Karpas-422 (cell line): ENCODE data around the gene ARHGDIA. TPM values are rescaled to one million over a fixed set of nuclear protein-coding genes. Genes with fewer than 3 reads are reported as not detected.

ENCODE experiments used
- DNase-seq: peaks from one replicate; pipeline ENCODE4 v3.0.0-alpha.2; 2015
- H2AFZ ChIP-seq: fragments of 200-600 bp; sonication (generic); 2 replicates; pipeline ENCODE4 v1.6.1; 2014; ENCODE audit warnings: antibody characterized with exemption, low read length, mixed read lengths
- H3K27ac ChIP-seq: fragments of 200-600 bp; sonication (generic); 2 replicates; pipeline ENCODE4 v1.5.1; 2014; ENCODE audit warnings: mild to moderate bottlenecking, low read length, moderate library complexity
- H3K27me3 ChIP-seq: fragments of 200-600 bp; sonication (generic); 2 replicates; pipeline ENCODE4 v1.6.1; 2014; ENCODE audit warnings: low read length, mixed read lengths
- H3K36me3 ChIP-seq: fragments of 200-600 bp; sonication (generic); 2 replicates; pipeline ENCODE4 v1.6.1; 2014; ENCODE audit warnings: low read length, mixed read lengths; ENCODE audit not compliant: insufficient read depth
- H3K4me1 ChIP-seq: fragments of 200-600 bp; sonication (generic); 2 replicates; pipeline ENCODE4 v1.6.1; 2014; ENCODE audit warnings: mild to moderate bottlenecking, low read length, mixed read lengths
- H3K4me2 ChIP-seq: fragments of 200-600 bp; sonication (generic); 2 replicates; pipeline ENCODE4 v1.6.1; 2014; ENCODE audit warnings: low read length, low read depth, mild to moderate bottlenecking; ENCODE audit not compliant: poor library complexity, severe bottlenecking
- H3K4me3 ChIP-seq: fragments of 200-600 bp; sonication (generic); 2 replicates; pipeline ENCODE4 v1.5.1; 2014; ENCODE audit warnings: mild to moderate bottlenecking, antibody characterized with exemption, low read length, mixed read lengths
- H3K79me2 ChIP-seq: fragments of 200-600 bp; sonication (generic); 2 replicates; pipeline ENCODE4 v1.6.1; 2014; ENCODE audit warnings: mild to moderate bottlenecking, low read length, mixed read lengths
- H3K9ac ChIP-seq: fragments of 200-600 bp; sonication (generic); 2 replicates; pipeline ENCODE4 v1.6.0; 2014; ENCODE audit warnings: low read length
- H3K9me2 ChIP-seq: fragments of 200-600 bp; sonication (generic), shearing (Covaris generic); replicated peaks from 2 replicates; pipeline ENCODE4 v1.6.0; 2014; ENCODE audit warnings: mild to moderate bottlenecking, low read length, moderate library complexity; ENCODE audit not compliant: insufficient read depth
- H3K9me3 ChIP-seq: fragments of 300-700, 200-600 bp; sonication (generic); 2 replicates; pipeline ENCODE4 v1.6.1; 2014; ENCODE audit warnings: low read length, mixed read lengths
- H4K20me1 ChIP-seq: fragments of 200-600 bp; sonication (generic); 2 replicates; pipeline ENCODE4 v1.6.1; 2014; ENCODE audit warnings: mild to moderate bottlenecking, antibody characterized with exemption, low read length, low read depth; ENCODE audit not compliant: insufficient read depth
- total RNA-seq: library from RNA; depleted of rRNA; stranded (reverse); fragments of >200 nt; shearing (Covaris generic); gene quantifications from 2 replicates; pipeline ENCODE4 v1.2.3, GENCODE V29; 2014; ENCODE audit warnings: low replicate concordance

The ARHGDIA gene
- total RNA-seq, 1 experiment from 2014 or later, result 68.5 TPM

GRCh38 chr17:81908793-81909192 is 37.7 kb upstream of the ARHGDIA start:
- Histone ChIP-seq H3K27ac (no peak overlapping the region), H3K9me3 (no peaks in the 10 kb centered on the region), H3K79me2 (peaks cover 17% of the 10 kb centered on the region; the same call in 1 of the 2 replicates), H4K20me1 (no peaks in the 10 kb centered on the region; the same call in 1 of the 2 replicates), H2AFZ (no peak overlapping the region), H3K9me2 (no peaks in the 10 kb centered on the region), H3K9ac (no peak overlapping the region), H3K4me1 (peaks cover 11% of the 10 kb centered on the region), H3K4me2 (no peak overlapping the region), H3K36me3 (peaks cover 5% of the 10 kb centered on the region; the same call in 1 of the 2 replicates), H3K4me3 (no peak overlapping the region), H3K27me3 (no peaks in the 10 kb centered on the region)
- no peak for DNase-seq

DNA sequence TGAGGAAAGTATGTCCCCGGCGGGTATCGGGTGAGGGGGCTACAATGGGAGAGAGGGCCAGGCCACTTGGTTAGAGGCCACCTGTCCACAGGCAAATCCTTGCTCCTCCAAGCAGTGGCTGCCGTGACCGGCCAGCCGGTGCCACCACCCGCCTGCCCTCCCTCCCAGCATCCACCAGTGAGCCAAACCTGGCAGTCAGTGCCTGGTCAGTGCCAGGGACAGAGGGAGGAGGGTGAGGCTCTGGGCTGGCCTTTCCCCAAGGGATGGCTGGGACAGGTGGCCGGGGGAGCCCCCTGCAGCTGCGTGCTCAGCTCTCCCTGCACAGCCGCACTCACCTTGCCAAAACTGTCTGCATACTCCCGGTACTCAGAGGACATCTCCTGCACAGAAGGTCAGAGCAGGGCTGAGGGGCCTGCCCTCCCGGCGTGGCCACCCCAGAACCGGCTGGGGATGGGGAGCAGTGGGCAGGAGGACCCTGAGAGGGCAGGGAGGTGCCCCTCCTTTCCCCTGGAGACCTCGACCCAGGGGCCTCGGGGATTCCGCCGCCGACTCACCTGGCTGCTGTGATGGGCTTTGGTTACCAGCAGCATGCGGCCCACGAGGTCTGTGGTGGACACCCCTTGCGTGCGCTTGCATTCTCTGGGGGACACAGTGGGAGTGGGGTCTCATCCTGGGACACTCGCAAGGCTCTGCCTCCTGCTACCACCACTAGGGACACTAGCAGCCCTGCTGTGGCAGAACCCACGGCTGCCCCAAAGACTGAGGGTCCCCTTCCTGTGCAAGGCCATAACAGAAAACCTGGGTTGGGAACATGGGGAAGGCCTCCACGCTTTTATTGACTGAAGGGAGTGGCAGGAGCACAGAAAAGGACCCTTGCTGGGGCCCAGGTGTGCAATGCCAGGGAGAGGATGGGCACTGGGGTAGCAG is 36.3 kb upstream of the ARHGDIA start:
- peaks cover 11% of the 10 kb centered on the region for H3K4me1 ChIP-seq
- H3K27me3 ChIP-seq, result no peaks in the 10 kb centered on the region
- H3K36me3 ChIP-seq, result no peaks in the 10 kb centered on the region

GRCh38 chr17:81906476-81907218 is 35.5 kb upstream of the ARHGDIA start:
- H4K20me1 ChIP-seq, result 0 out of 2 replicates have a peak, but pooled peaks cover 9% of the 10 kb centered on the region
- H3K27me3 ChIP-seq, result no peaks in the 10 kb centered on the region
- H3K9me3 ChIP-seq, result no peaks in the 10 kb centered on the region
- H3K4me1 ChIP-seq, result peaks cover 10% of the 10 kb centered on the region
- no peaks in the 10 kb centered on the region for H3K36me3 ChIP-seq
- peaks cover 17% of the 10 kb centered on the region; the same call in 1 of the 2 replicates for H3K79me2 ChIP-seq
- H3K4me2 ChIP-seq, result no peak overlapping the region
- H3K4me3 ChIP-seq, result no peak overlapping the region
- no peak overlapping the region for H2AFZ ChIP-seq
- H3K27ac ChIP-seq, result no peak overlapping the region
- DNase-seq, result peak; percentile 56
- H3K9me2 ChIP-seq, result no peaks in the 10 kb centered on the region
- H3K9ac ChIP-seq, result no peak overlapping the region

More for the DNA sequence above, 36.3 kb upstream of the ARHGDIA start:
- Histone ChIP-seq H3K4me2 (no peak overlapping the region), H3K9me2 (no peaks in the 10 kb centered on the region), H3K9me3 (no peaks in the 10 kb centered on the region), H2AFZ (no peak overlapping the region), H4K20me1 (peaks cover 9% of the 10 kb centered on the region; the same call in 1 of the 2 replicates), H3K27ac (no peak overlapping the region), H3K4me3 (no peak overlapping the region), H3K9ac (no peak overlapping the region), H3K79me2 (peaks cover 17% of the 10 kb centered on the region; the same call in 1 of the 2 replicates)
- DNase-seq, result no peak

GRCh38 chr17:81905993-81906392 is 34.9 kb upstream of the ARHGDIA start:
- no peaks in the 10 kb centered on the region for H3K9me3 ChIP-seq
- no peak for DNase-seq
- H3K4me2 ChIP-seq, result no peak overlapping the region
- H3K36me3 ChIP-seq, result no peaks in the 10 kb centered on the region
- H3K9me2 ChIP-seq, result no peaks in the 10 kb centered on the region
- peaks cover 8% of the 10 kb centered on the region for H3K4me1 ChIP-seq
- H3K79me2 ChIP-seq, result peaks cover 17% of the 10 kb centered on the region; the same call in 1 of the 2 replicates
- no peak overlapping the region for H3K4me3 ChIP-seq
- no peaks in the 10 kb centered on the region for H3K27me3 ChIP-seq
- H3K27ac ChIP-seq, result no peak overlapping the region
- 0 out of 2 replicates have a peak, but pooled peaks cover 9% of the 10 kb centered on the region for H4K20me1 ChIP-seq
- no peak overlapping the region for H2AFZ ChIP-seq
- no peak overlapping the region for H3K9ac ChIP-seq

DNA sequence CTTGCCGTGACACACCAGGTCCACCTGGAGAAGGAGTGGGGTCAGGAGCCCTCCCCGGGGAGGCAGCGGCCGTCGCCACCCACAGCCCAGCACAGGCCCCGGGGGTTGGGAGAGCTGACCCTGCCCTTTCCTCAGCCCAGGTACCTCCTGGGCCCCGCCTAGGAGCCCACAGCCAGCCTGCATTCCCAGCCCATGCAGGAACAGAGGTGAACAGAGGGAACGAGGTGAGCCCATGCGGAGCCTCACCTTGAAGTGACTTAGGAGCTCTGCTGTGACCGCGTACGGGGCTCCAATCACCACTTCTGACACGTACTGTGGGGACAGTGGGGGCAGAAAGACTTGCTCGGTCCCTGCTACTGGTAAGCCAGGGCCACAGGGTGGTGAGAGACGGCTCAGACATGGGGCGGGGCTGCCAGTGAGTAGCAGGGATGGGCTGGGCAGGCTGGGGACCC is 34.3 kb upstream of the ARHGDIA start:
- Histone ChIP-seq H3K9ac (no peak overlapping the region), H4K20me1 (0 out of 2 replicates have a peak, but pooled peaks cover 9% of the 10 kb centered on the region), H2AFZ (no peak overlapping the region), H3K36me3 (no peaks in the 10 kb centered on the region), H3K79me2 (peaks cover 12% of the 10 kb centered on the region; the same call in 1 of the 2 replicates), H3K4me3 (no peak overlapping the region), H3K4me1 (peaks cover 8% of the 10 kb centered on the region), H3K9me2 (no peaks in the 10 kb centered on the region), H3K27ac (no peak overlapping the region), H3K9me3 (no peaks in the 10 kb centered on the region), H3K27me3 (no peaks in the 10 kb centered on the region), H3K4me2 (no peak overlapping the region)
- no peak for DNase-seq

GRCh38 chr17:81904600-81905423 is 33.7 kb upstream of the ARHGDIA start:
- H3K27me3 ChIP-seq, result no peaks in the 10 kb centered on the region
- no peak overlapping the region for H3K27ac ChIP-seq
- H3K4me3 ChIP-seq, result no peak overlapping the region
- H2AFZ ChIP-seq, result no peak overlapping the region
- no peaks in the 10 kb centered on the region for H3K9me3 ChIP-seq
- H3K4me2 ChIP-seq, result no peak overlapping the region
- H3K9ac ChIP-seq, result no peak overlapping the region
- no peaks in the 10 kb centered on the region for H3K9me2 ChIP-seq
- H3K36me3 ChIP-seq, result no peaks in the 10 kb centered on the region
- peaks cover 5% of the 10 kb centered on the region; the same call in 1 of the 2 replicates for H3K79me2 ChIP-seq
- peaks cover 2% of the 10 kb centered on the region for H3K4me1 ChIP-seq
- H4K20me1 ChIP-seq, result 0 out of 2 replicates have a peak, but pooled peaks cover 9% of the 10 kb centered on the region
- no peak for DNase-seq

DNA sequence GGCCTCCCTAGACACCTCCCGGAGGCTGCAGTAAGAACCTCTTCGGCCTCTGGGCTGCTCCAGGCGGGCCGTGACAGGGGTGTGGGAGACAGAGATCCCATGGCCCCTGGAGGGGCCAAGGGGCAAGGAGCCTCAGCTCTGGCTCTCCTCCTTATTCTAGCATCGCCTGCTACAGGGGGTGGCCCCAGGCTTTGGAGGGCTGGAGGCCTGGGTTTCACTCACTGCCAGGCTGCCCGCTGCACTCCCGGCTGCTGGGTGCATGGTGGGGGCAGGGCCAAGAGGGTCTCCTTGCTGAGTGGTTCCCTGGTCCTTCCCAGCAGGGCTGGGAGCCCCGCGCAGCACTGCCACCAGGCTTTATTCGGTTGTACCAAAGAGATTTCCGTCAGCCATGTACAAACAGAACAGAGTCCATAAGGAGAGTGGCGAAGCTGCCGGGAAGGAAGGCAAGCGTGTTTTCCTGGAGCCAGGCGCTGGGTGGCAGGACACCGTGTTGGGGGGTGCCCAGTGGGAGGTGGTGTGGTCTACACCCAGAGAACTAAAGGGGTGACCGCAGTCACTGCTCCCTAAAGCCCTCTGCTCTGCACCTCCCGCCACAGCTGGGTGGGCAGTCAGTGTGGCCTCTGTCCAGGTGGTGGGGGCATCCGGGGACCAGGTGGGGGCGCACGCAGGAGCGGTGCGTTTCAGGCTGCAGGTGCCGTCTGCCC is 32.9 kb upstream of the ARHGDIA start:
- Histone ChIP-seq H2AFZ (no peak overlapping the region), H3K4me3 (no peak overlapping the region), H3K9ac (no peak overlapping the region), H3K36me3 (no peaks in the 10 kb centered on the region), H3K9me3 (no peaks in the 10 kb centered on the region), H3K4me2 (no peak overlapping the region), H3K79me2 (no peaks in the 10 kb centered on the region), H4K20me1 (0 out of 2 replicates have a peak, but pooled peaks cover 10% of the 10 kb centered on the region), H3K9me2 (no peaks in the 10 kb centered on the region), H3K27ac (no peak overlapping the region), H3K27me3 (no peaks in the 10 kb centered on the region), H3K4me1 (no peaks in the 10 kb centered on the region; the same call in 1 of the 2 replicates)
- no peak for DNase-seq
